ENCODE results near the gene HPSE2.

- TF ChIP-seq POLR2AphosphoS5 (IDR thresholded peaks at IDR 0.05; ENCODE audit: low read depth, low read length), result no peak
- TF ChIP-seq CTCF (IDR thresholded peaks at IDR 0.05), result no peak
Observed at GRCh38 chr10:98608411-98608810, 627.2 kb downstream of the HPSE2 start.
